Activated CD8-positive, alpha-beta memory T cell treated with anti-CD3 and anti-CD28 coated beads for 36 hours (primary cell): Measurements from ENCODE around the gene ZMYM2. TPM values are rescaled to one million over a fixed set of nuclear protein-coding genes. Genes with fewer than 3 reads are reported as not detected.

Experiments
- total RNA-seq, 2 experiments: library from RNA; stranded (reverse); gene quantifications; one replicate each; pipeline ENCODE4 v1.2.3, GENCODE V29; 2021

Gene ZMYM2
- total RNA-seq, 2 experiments from 2014 or later = 43.8 to 43.9 TPM

Other genes with a start within 250 kb of the ZMYM2 start
- 10 to 100 TPM; 88.7 to 91.9 TPM for gene PSPC1, start 175.8 kb upstream of the ZMYM2 start, total RNA-seq
- 1 to 10 TPM; 9.2 to 9.3 TPM for gene ZMYM5, start 95.1 kb upstream of the ZMYM2 start, total RNA-seq
- under 1 TPM; 0.65 to 0.91 TPM for gene GJA3, start 202.3 kb downstream of the ZMYM2 start, total RNA-seq
- gene GJB2, start 234.2 kb downstream of the ZMYM2 start, total RNA-seq = 10 to 100 TPM; 16.6 to 17.0 TPM